Keratinocyte (primary cell): ENCODE measurements around the gene CGN. TPM values are rescaled to one million over a fixed set of nuclear protein-coding genes. Genes with fewer than 3 reads are reported as not detected.

Experiments
- DNase-seq: peaks from one replicate; pipeline ENCODE4 v3.0.0-alpha.2; 2011; ENCODE audit warnings: low read depth, missing footprints, low spot score
- FAIRE-seq: peaks from 2 replicates; lab custom pipeline; 2011; peaks lifted over from hg19 to GRCh38; lab: Jason Lieb, UNC
- H2AFZ ChIP-seq: 2 replicates; pipeline ENCODE4 v1.6.0; 2012; ENCODE audit warnings: low read length, control low read depth, inconsistent platforms; ENCODE audit not compliant: control insufficient read depth
- H3K27ac ChIP-seq: 2 replicates; pipeline ENCODE4 v1.5.1; 2011; ENCODE audit warnings: low read length; ENCODE audit not compliant: control insufficient read depth, insufficient read depth
- H3K27me3 ChIP-seq: 3 replicates; pipeline ENCODE4 v1.6.0; 2011; ENCODE audit warnings: low read length; ENCODE audit not compliant: control insufficient read depth, insufficient read depth; ENCODE audit errors: extremely low read depth
- H3K36me3 ChIP-seq, 2 experiments: 2 replicates in 1 of 2; 3 replicates in 1 of 2; pipeline ENCODE4 v1.5.1; 2011; ENCODE audit warnings: low read length in 2 of 2, mild to moderate bottlenecking in 1 of 2; ENCODE audit not compliant: control insufficient read depth in 2 of 2, insufficient read depth in 2 of 2; ENCODE audit errors: extremely low read depth in 1 of 2
- H3K4me1 ChIP-seq: 3 replicates; pipeline ENCODE4 v1.5.1; 2011; ENCODE audit warnings: low read length; ENCODE audit not compliant: control insufficient read depth, insufficient read depth; ENCODE audit errors: extremely low read depth
- H3K4me2 ChIP-seq: 3 replicates; pipeline ENCODE4 v1.6.0; 2011; ENCODE audit warnings: low read depth, low read length; ENCODE audit not compliant: control insufficient read depth, insufficient read depth; ENCODE audit errors: extremely low read depth
- H3K4me3 ChIP-seq, 3 experiments: fragments of 200-600 bp in 1 of 3; sonication (generic) in 1 of 3; 2 replicates in 2 of 3; 3 replicates in 1 of 3; pipeline ENCODE4 v1.5.1; 2011 to 2016; ENCODE audit warnings: low read length in 3 of 3, mild to moderate bottlenecking in 3 of 3, control low read depth in 2 of 3, inconsistent platforms in 1 of 3, low read depth in 1 of 3, mixed read lengths in 1 of 3, mixed run types in 1 of 3, moderate library complexity in 1 of 3; ENCODE audit not compliant: control insufficient read depth in 2 of 3, insufficient read depth in 2 of 3; ENCODE audit errors: extremely low read depth in 1 of 3
- H3K79me2 ChIP-seq: 2 replicates; pipeline ENCODE4 v1.6.0; 2012; ENCODE audit warnings: low read length; ENCODE audit not compliant: control insufficient read depth, insufficient read depth
- H3K9ac ChIP-seq: 3 replicates; pipeline ENCODE4 v1.6.0; 2011; ENCODE audit warnings: low read length; ENCODE audit not compliant: control insufficient read depth, insufficient read depth; ENCODE audit errors: extremely low read depth
- H3K9me1 ChIP-seq: 3 replicates; pipeline ENCODE4 v1.6.0; 2011; ENCODE audit warnings: low read length; ENCODE audit not compliant: control insufficient read depth, insufficient read depth; ENCODE audit errors: extremely low read depth
- H3K9me3 ChIP-seq: 2 replicates; pipeline ENCODE4 v1.5.1; 2012; ENCODE audit warnings: low read depth, low read length; ENCODE audit not compliant: control insufficient read depth
- H4K20me1 ChIP-seq: 3 replicates; pipeline ENCODE4 v1.6.0; 2011; ENCODE audit warnings: low read length; ENCODE audit not compliant: control insufficient read depth, insufficient read depth; ENCODE audit errors: extremely low read depth
- CTCF ChIP-seq, 3 experiments: IDR thresholded peaks in 1 of 3; conservative IDR thresholded peaks in 1 of 3; optimal IDR thresholded peaks in 1 of 3; 2 replicates in 2 of 3; 3 replicates in 1 of 3; pipeline versions ENCODE3 to v1.5.1; 2011; ENCODE audit warnings: low read length in 3 of 3, mild to moderate bottlenecking in 3 of 3, moderate library complexity in 2 of 3, control low read depth in 1 of 3, inconsistent platforms in 1 of 3; ENCODE audit not compliant: insufficient read depth in 2 of 3; ENCODE audit errors: extremely low read depth in 1 of 3
- EZH2 ChIP-seq: IDR thresholded peaks from one replicate; pipeline ENCODE4 v1.6.1; 2012; ENCODE audit warnings: inconsistent platforms, mild to moderate bottlenecking, low read length, moderate library complexity
- dilution Hi-C: fragments of 300-500 bp; cut with MboI; formaldehyde crosslinking; loops from one replicate; pipeline ENCODE4 v1.7.0; 2020; ENCODE audit warnings: low sequenced_read_pairs; ENCODE audit not compliant: extremely low pct_ligation_motif_present
- polyA plus RNA-seq, 5 experiments: library from polyadenylated mRNA; depleted of rRNA in 3 of 5; stranded (reverse) in 3 of 5; stranded (forward) in 1 of 5; unstranded in 1 of 5; fragments of >200 nt; gene quantifications; 1 replicate in 1 of 5; 2 replicates in 3 of 5; 3 replicates in 1 of 5; pipeline versions ENCODE4 v1.2.1 to v1.2.3, GENCODE V29; 2011 to 2012; ENCODE audit warnings: missing spikeins in 2 of 5, low read depth in 1 of 5, low replicate concordance in 1 of 5

The CGN gene
- polyA plus RNA-seq, 1 donor (not counting 4 experiments of a cell fraction or from before 2014, with no cell fraction given), result 2.9 TPM

DNA sequence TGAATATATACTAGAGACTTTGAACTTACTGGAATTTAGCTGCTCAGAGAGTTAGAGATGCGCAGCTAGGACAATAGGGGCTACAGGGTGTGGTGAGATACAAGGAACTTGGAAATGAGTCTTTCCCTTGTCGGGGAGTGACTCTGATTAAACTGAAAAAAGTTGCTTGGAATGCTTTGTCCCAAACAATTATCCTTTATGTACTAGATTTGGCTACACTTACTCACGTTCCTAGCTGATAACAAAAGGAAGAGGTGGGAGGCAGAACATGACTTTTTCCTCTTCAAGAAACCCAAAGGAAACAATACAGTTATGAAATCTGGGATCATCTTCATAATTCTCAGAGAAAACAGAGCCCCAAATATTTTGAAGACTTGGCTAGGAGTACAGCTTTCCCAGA is 6.9 kb upstream of the CGN start:
- Histone ChIP-seq H3K36me3 (no peaks in the 10 kb centered on the region), H3K4me3 (no peak overlapping the region), H3K79me2 (no peaks in the 10 kb centered on the region), H3K27ac (no peak overlapping the region), H3K4me1 (peaks cover 14% of the 10 kb centered on the region), H3K9me1 (no peaks in the 10 kb centered on the region), H4K20me1 (no peaks in the 10 kb centered on the region), H3K9me3 (no peaks in the 10 kb centered on the region), H2AFZ (peak overlapping the region; percentile 4), H3K4me2 (no peak overlapping the region), H3K9ac (no peak overlapping the region), H3K27me3 (no peaks in the 10 kb centered on the region)
- DNase-seq (no peak), FAIRE-seq (peak; percentile 57)
- dilution Hi-C loops, result no loop called here
- TF ChIP-seq EZH2 (no peak), CTCF (optimal IDR thresholded peaks at IDR 0.05 in 1 of 3, IDR thresholded peaks at IDR 0.05 in 1 of 3, conservative IDR thresholded peaks at IDR 0.05 in 1 of 3; ENCODE audit: extremely low read depth in 1 of 3, insufficient read depth in 2 of 3, low read length in 3 of 3) (no peak)

GRCh38 chr1:151504759-151505158 is 6.4 kb upstream of the CGN start:
- peaks cover 14% of the 10 kb centered on the region for H3K4me1 ChIP-seq
- H3K36me3 ChIP-seq, result no peaks in the 10 kb centered on the region
- no peaks in the 10 kb centered on the region for H4K20me1 ChIP-seq
- no peak for DNase-seq
- dilution Hi-C loops, result no loop called here
- H3K9ac ChIP-seq, result no peak overlapping the region
- no peak overlapping the region for H3K4me2 ChIP-seq
- FAIRE-seq, result no peak
- no peaks in the 10 kb centered on the region for H3K27me3 ChIP-seq
- no peaks in the 10 kb centered on the region for H3K9me3 ChIP-seq
- H2AFZ ChIP-seq, result no peak overlapping the region
- no peaks in the 10 kb centered on the region for H3K9me1 ChIP-seq
- no peak overlapping the region for H3K4me3 ChIP-seq
- no peak for TF ChIP-seq EZH2
- no peak for TF ChIP-seq CTCF (optimal IDR thresholded peaks at IDR 0.05 in 1 of 3, IDR thresholded peaks at IDR 0.05 in 1 of 3, conservative IDR thresholded peaks at IDR 0.05 in 1 of 3; ENCODE audit: extremely low read depth in 1 of 3, insufficient read depth in 2 of 3, low read length in 3 of 3)
- H3K79me2 ChIP-seq, result no peaks in the 10 kb centered on the region
- H3K27ac ChIP-seq, result no peak overlapping the region
